AG04449 (cell line): Measurements from ENCODE around the gene BRSK2.

Experiments used
- CTCF ChIA-PET: fragments of 350-600 bp; formaldehyde crosslinking; extraction: SDS; loops from one replicate; lab custom pipeline; 2021; ENCODE audit warnings: antibody characterized with exemption; lab: Yijun Ruan, JAX
- POLR2A ChIA-PET: fragments of 400-600, 350-600 bp; formaldehyde crosslinking; extraction: SDS; loops from one replicate; lab custom pipeline; 2020; ENCODE audit warnings: antibody characterized with exemption, inconsistent platforms; lab: Yijun Ruan, JAX
- DNase-seq: peaks from one replicate; pipeline ENCODE4 v3.0.0-alpha.2; 2010; ENCODE audit warnings: low read depth, low spot score
- H3K4me3 ChIP-seq: 2 replicates; pipeline ENCODE4 v1.5.1; 2011; ENCODE audit warnings: low read depth, mild to moderate bottlenecking, control low read depth, low read length
- TF ChIP-seq, protein P1 (sequence below): IDR thresholded peaks from one replicate; pipeline ENCODE4 v1.5.1; 2011; ENCODE audit warnings: mild to moderate bottlenecking, moderate library complexity, low read length, control low read depth, inconsistent platforms; ENCODE audit not compliant: insufficient read depth; ENCODE audit errors: missing control alignments

Gene BRSK2

DNA sequence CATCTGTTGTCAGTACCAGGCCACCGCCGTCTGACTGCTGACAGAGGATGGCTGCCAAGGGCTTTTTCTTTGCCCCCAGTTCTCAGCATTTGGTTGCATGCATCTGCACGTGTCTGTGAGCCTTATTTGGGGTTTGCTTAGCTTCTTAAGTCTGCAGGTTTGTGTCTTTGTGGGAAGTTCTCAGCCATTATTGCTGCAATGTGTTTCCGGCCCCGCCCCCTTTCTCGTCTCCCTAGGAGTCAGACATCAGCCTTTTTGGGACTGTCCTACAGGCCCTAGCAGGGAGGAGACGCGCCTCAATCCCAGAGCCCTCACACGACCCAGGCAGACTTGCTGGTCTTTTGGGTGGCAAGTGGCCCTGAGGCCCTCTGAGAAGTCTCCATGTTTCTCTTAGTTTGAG is 88.8 kb downstream of the BRSK2 start:
- ChIA-PET POLR2A (no interaction called here), CTCF (interaction anchor here (0.7 kb wide), 1 partner anchor 34 kb away, joined by 3 read pairs; no protein-coding TSS in a partner anchor)
- no peak overlapping the region for H3K4me3 ChIP-seq
- no peak for DNase-seq
- TF ChIP-seq, protein P1, sequence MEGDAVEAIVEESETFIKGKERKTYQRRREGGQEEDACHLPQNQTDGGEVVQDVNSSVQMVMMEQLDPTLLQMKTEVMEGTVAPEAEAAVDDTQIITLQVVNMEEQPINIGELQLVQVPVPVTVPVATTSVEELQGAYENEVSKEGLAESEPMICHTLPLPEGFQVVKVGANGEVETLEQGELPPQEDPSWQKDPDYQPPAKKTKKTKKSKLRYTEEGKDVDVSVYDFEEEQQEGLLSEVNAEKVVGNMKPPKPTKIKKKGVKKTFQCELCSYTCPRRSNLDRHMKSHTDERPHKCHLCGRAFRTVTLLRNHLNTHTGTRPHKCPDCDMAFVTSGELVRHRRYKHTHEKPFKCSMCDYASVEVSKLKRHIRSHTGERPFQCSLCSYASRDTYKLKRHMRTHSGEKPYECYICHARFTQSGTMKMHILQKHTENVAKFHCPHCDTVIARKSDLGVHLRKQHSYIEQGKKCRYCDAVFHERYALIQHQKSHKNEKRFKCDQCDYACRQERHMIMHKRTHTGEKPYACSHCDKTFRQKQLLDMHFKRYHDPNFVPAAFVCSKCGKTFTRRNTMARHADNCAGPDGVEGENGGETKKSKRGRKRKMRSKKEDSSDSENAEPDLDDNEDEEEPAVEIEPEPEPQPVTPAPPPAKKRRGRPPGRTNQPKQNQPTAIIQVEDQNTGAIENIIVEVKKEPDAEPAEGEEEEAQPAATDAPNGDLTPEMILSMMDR, result no peak

DNA sequence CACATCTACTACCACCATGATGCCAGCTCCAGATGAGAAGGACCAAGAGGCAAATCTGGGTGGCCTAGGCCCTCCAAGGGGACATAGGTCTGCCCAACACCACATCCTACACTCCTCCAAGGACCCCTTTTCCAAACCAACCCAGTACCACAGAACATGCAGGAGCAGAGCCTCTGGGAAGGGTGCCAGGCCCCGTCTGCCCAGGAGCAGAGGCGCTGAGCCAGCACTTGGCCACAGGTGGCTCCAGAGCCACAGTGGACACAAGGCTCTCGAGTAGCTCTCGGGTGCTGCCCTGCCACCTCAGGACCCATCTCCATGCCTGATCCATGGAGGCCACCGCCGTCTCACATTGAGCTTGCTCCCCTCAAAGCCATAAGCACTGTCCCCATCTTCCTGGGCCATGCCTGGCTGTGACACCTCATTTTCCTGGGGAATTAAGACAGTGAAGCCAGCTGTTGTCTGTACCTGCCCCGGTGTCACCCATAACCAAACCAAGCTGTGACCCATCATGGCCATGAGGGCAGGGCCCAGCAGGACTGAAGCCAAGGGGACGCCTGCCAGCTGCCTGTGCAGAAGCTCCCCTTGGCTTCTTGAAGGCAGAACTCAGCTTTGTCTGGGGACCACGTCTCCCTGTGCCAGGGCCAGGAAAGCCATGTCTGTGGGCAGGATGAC is 89.4 kb downstream of the BRSK2 start:
- ChIA-PET CTCF (interaction anchor here (0.7 kb wide), 1 partner anchor 34 kb away, joined by 3 read pairs; no protein-coding TSS in a partner anchor), POLR2A (no interaction called here)
- no peak for DNase-seq
- no peak overlapping the region for H3K4me3 ChIP-seq
- TF ChIP-seq, protein P1, result no peak

DNA sequence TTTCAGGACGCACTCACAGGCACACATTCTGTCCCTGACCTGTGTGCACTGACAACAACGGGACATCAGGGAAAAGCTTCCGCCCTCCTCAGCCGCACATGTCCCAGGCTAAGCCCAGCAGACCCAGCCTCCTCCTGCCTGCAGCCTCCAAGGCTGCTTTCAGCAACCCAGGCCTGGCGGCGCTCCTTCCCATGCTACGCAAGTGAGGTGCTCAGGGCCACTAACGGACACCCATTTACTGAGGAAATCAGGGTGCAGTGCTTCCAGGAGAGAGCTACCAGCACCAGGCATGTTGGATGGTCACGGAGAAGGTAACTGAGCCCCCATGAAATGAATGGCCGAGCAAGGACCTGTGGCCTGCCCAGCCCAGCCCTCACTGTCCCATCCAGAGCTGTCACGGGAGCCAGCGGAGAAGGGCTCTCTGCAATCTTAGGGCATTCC is 90.0 kb downstream of the BRSK2 start:
- POLR2A ChIA-PET, result no interaction called here
- CTCF ChIA-PET, result no interaction called here
- H3K4me3 ChIP-seq, result no peak overlapping the region
- TF ChIP-seq, protein P1, result no peak
- no peak for DNase-seq

DNA sequence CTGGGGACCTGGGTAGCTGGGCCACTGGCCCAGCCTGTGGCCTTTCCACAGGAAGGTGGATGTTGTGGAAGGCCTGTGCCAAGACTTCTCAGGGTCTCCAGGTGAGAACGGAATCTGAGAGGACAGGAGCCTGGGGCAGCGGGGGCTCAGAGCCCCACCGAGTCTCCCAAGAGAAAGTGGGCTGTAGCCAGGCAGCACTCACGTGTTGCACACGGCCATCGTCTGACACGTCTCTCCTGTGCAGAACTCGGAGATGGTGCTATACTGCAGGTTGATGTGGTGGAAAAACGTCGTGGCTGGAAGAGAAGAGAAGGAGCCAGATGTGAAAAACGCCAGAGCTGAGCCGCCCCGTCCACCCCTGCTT is 90.4 kb downstream of the BRSK2 start:
- H3K4me3 ChIP-seq, result no peak overlapping the region
- POLR2A ChIA-PET, result no interaction called here
- no peak for DNase-seq
- TF ChIP-seq, protein P1, result no peak
- CTCF ChIA-PET, result no interaction called here

DNA sequence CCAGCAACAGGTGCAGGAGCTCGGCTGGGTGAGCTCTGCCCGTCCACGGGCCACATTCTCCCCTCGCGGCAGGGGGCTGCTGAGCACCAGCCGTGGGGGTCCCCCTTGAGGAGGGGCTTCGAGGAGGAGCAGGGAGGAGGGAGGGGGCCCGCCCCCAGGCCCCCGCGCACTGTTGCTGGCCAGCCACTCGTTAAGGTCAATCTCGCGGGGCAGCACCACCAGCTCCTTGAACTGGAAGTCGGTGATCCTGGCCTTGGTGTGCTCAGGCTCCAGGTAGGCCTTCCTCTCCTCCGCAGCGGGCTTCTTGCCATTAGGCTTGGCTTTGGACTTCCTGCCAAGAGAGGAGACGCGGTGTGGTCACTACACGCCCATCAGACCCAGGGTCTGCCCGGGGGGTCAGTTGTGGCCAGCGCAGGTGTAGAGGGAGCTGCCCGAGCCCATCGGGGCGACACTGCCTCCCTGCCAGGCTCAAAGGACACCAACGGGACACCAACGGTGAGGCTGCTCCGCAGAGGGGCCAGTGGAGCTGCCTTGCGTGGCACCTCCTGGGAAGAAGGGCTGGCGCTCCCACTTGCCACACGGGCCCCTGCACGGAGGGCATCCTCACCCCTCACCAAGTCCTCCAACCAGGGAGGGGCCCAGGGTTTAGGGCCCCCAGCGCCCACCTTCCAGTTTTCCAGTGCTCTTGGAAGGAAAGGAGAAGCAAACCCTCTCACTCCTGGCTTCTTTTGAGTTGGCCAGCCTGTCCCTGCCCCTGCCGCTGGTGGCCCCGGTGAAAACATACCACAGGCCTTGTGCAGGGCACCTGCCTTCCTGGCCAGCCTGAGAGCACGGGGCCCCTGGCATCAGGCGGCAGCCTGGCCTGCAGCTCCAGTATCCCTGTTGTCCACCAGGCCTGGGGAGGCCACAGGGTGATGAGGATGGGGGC is 91.1 kb downstream of the BRSK2 start:
- CTCF ChIA-PET, result interaction anchor here (0.9 to 1.4 kb wide), 2 partner anchors 10 to 37 kb away, joined by 3 to 4 read pairs; no protein-coding TSS in a partner anchor
- POLR2A ChIA-PET, result no interaction called here
- TF ChIP-seq, protein P1, result no peak
- no peak overlapping the region for H3K4me3 ChIP-seq
- no peak for DNase-seq

DNA sequence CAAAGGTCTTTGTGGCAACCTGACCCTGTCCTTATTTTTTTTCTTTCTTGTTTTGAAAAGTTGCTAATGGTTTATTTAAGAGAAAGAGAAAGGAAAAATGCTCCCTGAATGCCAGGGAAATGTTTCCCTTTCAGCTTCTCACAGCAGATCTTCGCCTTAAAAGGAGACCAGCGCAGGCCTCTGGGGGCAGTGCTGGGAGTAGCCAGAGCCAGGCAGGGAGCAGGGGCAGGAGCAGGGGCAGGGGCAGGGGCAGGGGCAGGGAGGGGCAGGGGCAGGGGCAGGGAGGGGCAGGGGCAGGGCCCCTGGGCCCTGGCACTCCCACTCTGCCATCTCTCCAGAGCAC is 91.7 kb downstream of the BRSK2 start:
- POLR2A ChIA-PET, result no interaction called here
- CTCF ChIA-PET, result interaction anchor here (1.4 kb wide), 1 partner anchor 9 kb away, joined by 4 read pairs; no protein-coding TSS in a partner anchor
- H3K4me3 ChIP-seq, result no peak overlapping the region
- DNase-seq, result no peak
- TF ChIP-seq, protein P1, result no peak
